Retina (tissue), 1 donor: ENCODE data around the gene SLC35F3.
A peak's percentile ranks its signal among the peaks of the same experiment; 100 is the strongest.

ENCODE experiments used
- DNase-seq: peaks from one replicate; pipeline ENCODE4 v3.0.0-alpha.2; 2016

SLC35F3 gene

GRCh38 chr1:234330843-234331215 lies 426.4 kb downstream of the SLC35F3 start:
- DNase-seq: no peak

GRCh38 chr1:234331507-234331906 lies 427.0 kb downstream of the SLC35F3 start:
- DNase-seq: no peak

- no peak for DNase-seq
These were observed 431.9 kb downstream of the SLC35F3 start for GRCh38 chr1:234336359-234336758.

- DNase-seq: no peak
These were observed 432.8 kb downstream of the SLC35F3 start for GRCh38 chr1:234337233-234337632.

GRCh38 chr1:234340528-234340927 lies 436.1 kb downstream of the SLC35F3 start:
- no peak for DNase-seq

- DNase-seq: peak; percentile 26
These were observed 438.3 kb downstream of the SLC35F3 start for GRCh38 chr1:234342774-234343173.

- no peak for DNase-seq
These were observed 440.8 kb downstream of the SLC35F3 start for GRCh38 chr1:234345237-234345636.

- no peak for DNase-seq
These were observed 444.5 kb downstream of the SLC35F3 start for GRCh38 chr1:234348964-234349363.

- DNase-seq: no peak
These were observed 451.5 kb downstream of the SLC35F3 start for GRCh38 chr1:234355782-234356510.

- DNase-seq: peak; percentile 54
These were observed 452.3 kb downstream of the SLC35F3 start for GRCh38 chr1:234356615-234357269.

- DNase-seq: no peak
These were observed 453.4 kb downstream of the SLC35F3 start for GRCh38 chr1:234357831-234358230.

GRCh38 chr1:234361102-234361603 lies 456.7 kb downstream of the SLC35F3 start:
- no peak for DNase-seq

GRCh38 chr1:234362558-234362957 lies 458.1 kb downstream of the SLC35F3 start:
- DNase-seq: no peak

- no peak for DNase-seq
These were observed 464.0 kb downstream of the SLC35F3 start for GRCh38 chr1:234368320-234369032.

- no peak for DNase-seq
These were observed 464.6 kb downstream of the SLC35F3 start for GRCh38 chr1:234369033-234369430.

- DNase-seq: no peak
These were observed 465.3 kb downstream of the SLC35F3 start for GRCh38 chr1:234369784-234370183.

GRCh38 chr1:234371414-234371813 lies 466.9 kb downstream of the SLC35F3 start:
- DNase-seq: no peak

- DNase-seq: no peak
These were observed 467.7 kb downstream of the SLC35F3 start for GRCh38 chr1:234372011-234372757.

GRCh38 chr1:234373064-234373958 lies 468.8 kb downstream of the SLC35F3 start, which contains the start of gene COA6:
COA6 (plus strand) TSS chr1:234373456; CDS start chr1:234373467, 11 bp downstream.
- DNase-seq: peak; percentile 98

GRCh38 chr1:234373959-234374254 lies 469.4 kb downstream of the SLC35F3 start:
- DNase-seq: no peak
